ENCODE measurements around the gene CALCA. TPM values are rescaled to one million over a fixed set of nuclear protein-coding genes. Genes with fewer than 3 reads are reported as not detected.

CALCA gene
- total RNA-seq, 1 donor from 2014 or later, result not detected

Other genes with a start within 250 kb of the CALCA start
- gene CYP2R1, start 80.1 kb downstream of the CALCA start, total RNA-seq, result 9.9 TPM
- gene CALCB, start 101.2 kb upstream of the CALCA start, total RNA-seq, result not detected
- 4.2 TPM for gene INSC, start 142.6 kb upstream of the CALCA start, total RNA-seq